Kasumi-1 (cell line): ENCODE results near the gene EPHA3.

Experiments used
- DNase-seq, 2 experiments: peaks; one replicate each; lab custom pipeline; 2025; lab: John Stamatoyannopoulos, UW

The EPHA3 gene

DNA sequence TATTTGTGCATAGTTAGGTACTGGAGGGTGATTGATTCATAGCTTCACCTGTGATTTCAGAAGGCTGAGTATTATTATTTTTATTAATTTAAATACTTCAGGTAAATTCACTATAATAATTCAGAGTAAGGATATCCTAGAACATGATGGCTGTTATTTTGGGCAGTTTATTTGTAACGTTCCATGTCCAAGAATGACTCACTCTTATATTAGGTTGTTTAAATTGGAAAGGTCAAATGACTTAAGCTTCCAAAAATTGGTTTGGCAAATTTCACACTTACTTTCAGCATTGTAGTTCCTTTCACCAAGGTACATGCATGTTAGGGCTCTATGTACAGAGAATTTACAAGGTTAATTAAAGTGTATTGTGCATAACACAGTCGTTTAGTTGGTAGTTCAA, 120.2 kb downstream of the EPHA3 start:
- no peak for DNase-seq

DNA sequence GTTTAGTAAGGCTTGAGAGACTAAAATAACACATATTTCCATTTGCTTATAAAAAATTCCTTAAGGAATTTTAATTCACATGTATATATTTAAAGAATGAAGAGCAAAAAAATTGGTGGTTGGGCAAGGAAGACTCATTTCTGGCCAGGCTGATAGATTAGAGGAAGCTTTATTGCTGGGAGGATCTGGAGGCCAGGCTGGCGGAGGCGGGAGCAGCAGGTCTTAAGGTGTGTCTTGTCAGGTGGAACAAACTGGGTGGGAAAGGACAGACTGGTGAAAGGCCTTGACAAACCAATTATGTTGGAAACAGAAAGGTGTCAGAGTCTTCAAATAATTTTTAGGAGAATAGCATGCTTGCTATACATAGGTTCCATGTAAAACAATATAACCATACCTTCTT, 124.7 kb downstream of the EPHA3 start:
- DNase-seq: no peak

DNA sequence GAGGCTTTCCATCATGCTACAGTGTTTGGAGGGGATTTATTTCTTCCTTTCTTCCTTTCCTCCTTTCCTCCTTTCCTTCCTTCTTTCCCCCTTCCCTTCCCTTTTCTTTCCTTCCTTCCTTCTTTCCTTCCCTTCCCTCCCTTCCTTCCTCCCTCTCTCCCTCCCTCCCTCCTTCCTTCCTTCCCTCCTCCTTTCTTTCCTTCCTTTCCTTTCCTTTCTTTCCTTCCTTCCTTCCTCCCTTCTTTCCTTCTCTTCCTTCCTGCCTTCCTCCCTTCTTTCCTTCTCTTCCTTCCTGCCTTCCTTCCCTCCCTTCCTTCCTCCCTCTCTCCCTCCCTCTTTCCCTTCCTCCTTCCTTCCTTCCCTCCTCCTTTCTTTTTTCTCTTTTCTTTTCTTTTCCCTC, 127.2 kb downstream of the EPHA3 start:
- DNase-seq: no peak

DNA sequence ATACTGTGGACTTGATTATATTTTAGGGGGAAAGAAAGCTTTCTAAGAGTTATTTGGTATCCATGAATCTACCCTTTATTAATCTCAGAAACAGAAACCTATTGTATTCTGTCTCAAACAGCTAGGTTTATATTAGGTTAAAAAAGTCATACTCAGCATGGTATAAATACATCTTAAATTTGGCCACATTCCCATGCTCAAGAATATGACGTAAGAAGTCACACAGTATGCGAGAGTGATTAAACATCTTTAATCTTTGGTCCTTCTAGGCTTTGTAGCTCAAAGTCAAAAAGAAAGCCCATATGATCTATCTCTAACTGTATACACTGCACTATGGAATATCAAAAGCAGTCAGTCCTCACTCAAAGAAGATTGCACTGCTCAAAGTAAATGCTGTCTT, 131.4 kb downstream of the EPHA3 start:
- DNase-seq: no peak

DNA sequence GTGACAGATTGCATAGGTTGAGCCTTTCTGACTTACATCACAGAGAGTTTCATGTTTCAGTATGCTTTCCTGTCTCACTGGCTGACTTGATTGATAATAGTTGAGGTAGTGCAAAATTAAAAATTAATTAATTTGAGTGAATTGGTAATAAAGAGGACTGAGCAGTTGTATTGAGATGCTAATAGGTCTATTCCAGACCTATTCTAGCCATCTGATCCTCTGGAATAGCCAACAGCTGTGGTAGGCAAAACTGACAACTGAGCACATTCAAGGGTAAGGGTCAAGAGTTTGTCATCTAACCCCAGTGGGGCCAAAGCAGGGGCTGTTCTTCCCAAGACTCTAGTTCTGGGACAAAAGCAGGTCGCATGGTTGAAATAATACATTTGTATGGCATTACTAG, 132.4 kb downstream of the EPHA3 start:
- DNase-seq: no peak

DNA sequence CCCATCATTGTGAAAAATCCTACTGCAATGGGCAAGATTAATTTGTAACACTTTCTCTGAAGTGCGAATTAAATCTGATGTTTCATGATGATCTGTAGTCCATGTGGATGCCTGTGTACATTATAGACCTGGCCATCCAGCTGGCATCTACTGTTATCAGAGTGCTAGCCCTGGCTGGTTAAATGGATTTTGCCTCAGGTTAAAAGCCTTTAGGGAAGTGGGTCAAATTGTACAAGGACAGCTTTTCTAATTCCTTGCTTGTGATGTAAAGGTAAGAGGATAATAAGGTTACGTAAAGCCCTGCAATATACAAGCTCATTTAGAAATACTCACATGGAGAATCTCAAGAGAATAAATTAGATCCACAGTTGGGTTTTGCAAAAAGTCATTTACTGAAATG, 138.2 kb downstream of the EPHA3 start:
- no peak for DNase-seq

DNA sequence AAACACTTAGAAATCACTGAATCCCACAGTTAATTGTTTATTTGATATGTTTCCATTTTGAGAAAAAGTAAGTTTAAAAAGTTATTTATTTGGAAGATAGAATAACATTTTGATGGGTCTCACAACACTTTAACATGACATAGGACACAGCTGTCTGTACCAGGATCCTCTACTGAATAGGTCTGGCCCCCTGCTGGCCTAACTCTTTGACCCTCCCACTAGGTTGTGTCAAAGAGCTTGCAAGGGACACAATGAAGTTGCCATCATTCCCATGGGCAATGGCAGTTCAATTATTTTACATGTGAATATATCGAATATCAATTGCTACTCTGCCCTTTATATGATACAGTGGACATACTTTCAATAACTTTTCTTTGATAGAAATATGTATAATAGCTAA, 138.9 kb downstream of the EPHA3 start:
- peak in 1 of 2 experiments; percentile 8 for DNase-seq

DNA sequence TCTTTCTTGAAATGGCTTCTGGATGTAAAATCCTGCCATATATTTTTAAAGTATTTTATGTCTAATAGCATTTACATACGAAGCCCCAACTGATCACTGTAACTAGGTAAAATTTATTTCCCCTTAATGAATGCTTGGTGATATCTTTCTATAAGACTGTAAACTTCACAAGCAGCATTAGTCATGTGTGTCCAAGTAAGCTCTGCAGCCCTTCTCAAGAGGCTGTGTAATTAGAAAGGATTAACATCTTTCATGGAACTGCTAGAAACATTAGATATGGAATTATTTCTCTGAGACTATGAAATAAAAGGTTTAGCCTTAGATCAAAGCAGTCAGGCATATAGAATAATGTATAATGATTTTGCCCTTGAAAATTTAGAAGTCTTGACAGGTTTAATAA, 143.3 kb downstream of the EPHA3 start:
- DNase-seq: no peak

DNA sequence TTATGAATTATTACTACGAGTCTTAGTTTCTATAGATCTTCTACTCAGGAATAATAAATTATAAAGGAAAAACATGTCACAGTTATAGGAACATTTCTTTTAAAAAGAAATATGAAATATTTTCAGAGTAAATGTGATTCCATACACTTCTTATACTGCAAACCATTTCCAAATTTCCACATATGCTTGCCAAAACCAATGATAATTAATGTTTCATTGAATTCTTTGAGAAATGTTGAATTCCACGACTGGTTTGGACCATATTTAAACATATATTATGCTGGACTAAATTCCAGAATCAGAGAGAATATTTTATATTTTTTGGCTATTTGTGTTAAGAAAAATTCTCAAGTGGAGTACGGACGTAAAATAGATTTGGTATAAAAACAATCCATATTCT, 144.6 kb downstream of the EPHA3 start:
- DNase-seq: no peak

DNA sequence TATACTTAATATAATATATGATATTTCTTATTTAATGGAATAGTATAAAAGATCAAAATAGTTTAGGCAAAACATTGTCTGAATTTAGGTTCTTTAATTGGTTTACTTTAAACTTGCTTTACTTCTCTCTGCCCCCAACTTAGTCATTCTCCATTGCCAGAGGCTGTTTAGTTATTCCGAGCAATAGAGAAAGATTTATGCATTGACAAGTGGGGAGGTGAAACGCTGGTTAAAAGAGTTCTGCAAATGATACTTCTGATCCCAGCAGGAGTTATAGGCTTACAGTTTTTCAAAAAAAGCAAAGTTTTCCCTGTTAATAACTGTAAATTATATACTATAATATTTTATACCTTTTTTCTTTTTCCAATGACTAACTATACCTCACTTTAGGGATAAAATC, 145.4 kb downstream of the EPHA3 start:
- no peak for DNase-seq

DNA sequence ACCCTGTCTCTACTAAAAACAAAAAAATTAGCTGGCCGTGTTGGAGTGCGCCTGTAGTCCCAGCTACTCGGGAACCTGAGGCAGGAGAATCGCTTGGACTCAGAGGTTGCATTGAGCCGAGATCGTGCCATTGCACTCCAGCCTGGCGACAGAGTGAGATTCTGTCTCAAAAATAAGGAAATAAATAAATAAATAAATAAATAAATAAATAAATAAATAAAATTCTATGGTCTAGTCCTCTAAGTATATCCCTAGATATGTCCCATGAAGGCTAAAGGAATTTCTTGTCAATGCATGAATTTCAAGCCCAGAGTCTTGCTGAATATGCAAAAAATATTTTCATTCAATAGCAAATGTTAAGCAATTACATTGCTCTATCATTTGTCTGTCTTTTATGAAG, 149.0 kb downstream of the EPHA3 start:
- DNase-seq: no peak

DNA sequence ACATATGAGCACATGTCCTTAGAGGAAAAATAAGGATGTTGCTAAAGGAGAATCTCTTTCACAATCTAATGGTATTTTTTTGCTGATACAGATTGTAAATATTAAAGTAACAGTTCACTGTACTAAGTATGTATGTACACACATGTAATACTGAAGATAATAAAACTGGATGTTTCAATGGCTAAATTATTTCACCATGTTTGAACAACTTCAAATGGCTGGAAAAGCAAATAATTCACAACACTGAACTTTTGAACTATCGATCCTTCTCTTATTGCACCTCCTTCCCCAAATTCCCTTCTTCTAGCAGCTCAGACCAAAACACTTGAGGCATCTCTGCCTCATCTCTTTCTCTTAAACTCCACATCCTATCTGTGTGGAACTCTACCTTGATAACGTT, 149.5 kb downstream of the EPHA3 start:
- no peak for DNase-seq

DNA sequence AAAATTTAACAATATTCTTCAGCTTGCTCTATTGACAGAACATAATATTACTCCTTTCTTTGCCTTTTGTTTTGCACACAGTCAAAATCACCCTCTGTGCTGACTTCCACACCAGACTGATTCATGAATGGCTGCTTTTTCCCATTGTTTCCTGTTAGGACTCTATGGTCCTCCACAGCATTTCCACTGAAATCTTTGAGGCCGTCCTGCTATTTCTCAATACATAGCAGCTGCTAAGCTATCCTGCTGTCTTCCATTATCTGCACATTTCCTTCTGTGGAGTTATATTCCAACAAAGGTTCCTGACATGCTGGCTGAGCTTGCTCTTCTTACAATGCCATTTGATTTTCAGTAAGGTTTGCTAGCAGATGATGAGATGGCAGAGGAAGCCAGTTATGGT, 153.3 kb downstream of the EPHA3 start:
- DNase-seq: no peak

DNA sequence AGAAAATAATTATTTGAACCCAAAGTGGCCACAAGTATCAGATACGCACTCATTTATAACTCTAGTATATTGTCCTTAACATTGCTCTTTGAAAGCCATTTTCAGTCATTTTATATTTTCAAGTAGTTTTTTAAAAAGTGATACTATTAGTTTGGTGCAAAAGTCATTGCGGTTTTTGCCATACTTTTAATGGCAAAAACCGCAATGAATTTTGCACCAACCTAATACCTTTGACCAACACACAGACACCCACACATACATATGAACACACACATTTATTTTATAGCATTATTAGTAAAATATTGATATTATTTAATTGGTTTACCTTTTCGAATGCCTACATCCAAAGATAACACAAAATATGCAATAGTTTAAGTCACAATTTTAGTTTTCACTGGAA, 154.3 kb downstream of the EPHA3 start:
- DNase-seq: no peak

DNA sequence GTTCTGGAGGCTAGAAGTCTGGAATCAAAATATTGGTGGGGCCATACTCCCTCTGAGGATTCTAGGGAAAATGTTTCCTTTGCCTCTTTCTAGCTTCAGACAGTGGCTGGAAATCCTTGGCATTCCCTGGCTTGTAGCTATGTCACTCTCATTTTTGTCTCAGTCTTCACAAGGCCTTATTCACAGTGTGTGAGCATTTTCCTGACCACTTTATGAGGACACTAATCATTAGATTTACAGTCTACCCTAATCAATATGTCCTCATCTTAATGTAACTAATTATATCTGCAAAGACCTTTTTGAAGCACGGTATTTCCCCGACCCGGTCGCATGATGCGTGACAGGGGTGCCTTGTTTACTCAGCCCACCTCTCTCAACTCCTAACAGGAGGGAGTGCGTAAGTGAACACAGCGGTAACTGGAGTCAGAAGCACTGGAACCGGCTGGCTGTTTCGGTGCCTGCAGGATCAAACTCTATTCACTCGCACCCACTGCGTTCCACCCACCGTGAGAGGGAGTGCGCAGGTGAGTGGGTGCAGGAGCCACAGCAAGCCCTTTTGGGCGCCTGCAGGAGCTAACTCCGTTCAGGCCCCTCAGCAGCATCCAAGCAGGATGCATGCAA, 155.0 kb downstream of the EPHA3 start:
- DNase-seq: no peak

DNA sequence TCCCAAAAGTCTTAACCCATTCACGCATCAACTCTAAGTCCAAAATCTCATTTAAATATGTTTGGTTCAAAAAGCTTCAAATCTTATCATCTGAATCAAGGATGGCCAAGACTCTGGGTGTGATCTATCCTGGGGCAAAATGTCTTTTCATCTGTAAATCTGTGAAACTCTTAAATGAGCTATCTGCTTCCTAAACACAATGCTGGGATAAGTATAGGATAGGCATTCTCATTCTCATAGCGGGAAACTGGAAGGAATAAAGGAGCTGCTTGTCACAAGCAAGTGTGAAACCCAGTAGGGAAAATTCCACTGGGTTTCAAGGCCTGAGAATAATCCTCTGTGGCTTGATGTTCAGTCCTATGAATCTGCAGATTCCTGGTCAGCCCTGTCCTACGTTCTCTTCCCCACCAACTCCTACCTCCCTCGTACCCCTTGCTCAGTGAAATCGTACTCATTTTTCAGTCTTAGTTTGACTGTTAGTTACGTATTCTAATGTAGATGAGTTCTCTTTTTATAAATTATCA, 156.7 kb downstream of the EPHA3 start:
- DNase-seq: no peak

DNA sequence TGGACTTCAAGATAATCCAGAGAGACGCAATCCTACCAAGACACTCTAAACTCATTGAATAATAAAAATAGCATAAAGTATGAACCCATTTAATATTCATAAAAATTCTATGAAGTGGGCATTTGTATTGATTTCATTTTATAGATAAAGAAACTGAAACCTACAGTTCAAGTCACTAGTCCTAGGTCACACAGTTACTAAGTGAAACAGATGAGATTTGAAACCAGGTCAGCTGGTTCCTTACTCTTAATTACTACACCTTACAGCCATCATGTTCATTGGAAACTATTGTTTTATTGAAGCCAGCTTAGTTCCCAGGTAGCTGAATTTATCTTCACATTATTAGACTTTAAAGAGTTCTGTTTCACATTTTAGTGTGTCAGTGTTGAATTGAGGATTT, 158.7 kb downstream of the EPHA3 start:
- no peak for DNase-seq

DNA sequence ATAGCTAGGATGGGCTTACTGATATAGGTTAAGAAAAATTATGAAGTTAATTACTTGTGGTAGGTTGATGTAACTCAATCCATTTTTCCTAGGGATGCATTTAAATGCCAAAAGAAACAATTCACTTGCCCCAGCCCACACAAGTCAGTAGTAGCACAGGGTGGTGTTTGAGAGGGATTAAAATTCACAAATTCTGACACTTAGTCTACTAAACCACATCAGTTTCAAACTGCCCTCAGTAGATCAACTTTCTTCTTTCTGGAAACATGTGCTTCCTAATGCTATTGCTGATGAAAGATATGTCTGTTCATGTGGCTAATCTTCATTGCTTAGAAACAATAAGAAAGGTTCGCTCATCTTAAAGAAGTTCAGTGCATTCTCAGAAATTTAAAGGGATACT, 160.6 kb downstream of the EPHA3 start:
- DNase-seq: no peak

DNA sequence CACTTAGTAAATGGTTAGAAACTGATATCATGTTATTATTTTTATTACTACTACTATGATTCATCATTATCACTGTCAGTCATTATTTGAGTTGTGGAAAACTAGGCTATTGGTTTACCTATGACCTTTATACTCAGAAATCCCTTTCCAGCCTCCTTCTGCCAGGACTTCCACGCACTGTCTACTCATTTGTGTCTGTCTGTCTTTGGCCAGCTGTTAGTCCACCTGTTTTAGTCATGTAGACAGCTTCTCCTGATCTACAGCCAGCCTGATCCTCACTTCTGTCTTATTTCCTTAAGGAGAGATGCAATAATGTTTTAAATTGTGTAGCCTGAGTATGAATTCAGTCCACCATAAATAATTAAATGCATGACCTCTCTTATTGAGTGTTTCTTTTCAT, 162.8 kb downstream of the EPHA3 start:
- no peak for DNase-seq

DNA sequence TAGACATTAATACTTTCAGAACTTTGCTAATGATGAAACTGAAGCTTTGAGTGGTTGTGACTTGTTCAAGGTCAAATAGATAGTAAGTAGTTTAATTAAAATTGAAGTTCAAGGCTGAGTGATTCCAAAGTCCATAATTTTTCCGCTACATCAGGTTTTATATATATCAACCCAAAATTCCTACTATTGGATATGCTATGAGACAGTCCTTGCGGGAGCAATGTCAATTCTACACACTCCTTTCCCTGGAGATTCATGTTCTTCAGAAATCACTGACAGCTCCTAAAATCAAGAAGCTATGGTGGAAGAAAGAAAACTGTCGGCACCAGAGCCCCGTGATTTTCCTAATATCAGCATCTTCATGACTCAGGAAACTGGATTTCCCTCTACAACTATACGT, 167.6 kb downstream of the EPHA3 start:
- no peak for DNase-seq

DNA sequence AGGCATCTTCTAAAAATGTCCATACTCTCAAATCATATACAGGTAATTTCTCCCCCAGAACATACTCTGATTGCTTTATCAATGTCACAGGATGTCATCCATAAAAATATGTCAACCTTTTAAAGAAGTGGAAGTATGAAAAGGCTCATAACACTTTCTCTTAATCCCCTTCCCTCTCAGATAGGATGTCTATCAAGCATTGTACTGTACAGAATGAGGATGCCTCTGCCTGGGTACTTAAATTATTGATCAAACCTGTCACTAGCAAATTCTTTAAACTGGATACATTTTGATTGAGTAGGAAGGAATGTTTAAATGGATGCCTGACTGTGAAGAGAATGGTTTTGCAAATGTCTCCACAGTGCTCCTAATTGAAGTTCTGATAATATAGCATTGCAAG, 168.7 kb downstream of the EPHA3 start:
- no peak for DNase-seq

DNA sequence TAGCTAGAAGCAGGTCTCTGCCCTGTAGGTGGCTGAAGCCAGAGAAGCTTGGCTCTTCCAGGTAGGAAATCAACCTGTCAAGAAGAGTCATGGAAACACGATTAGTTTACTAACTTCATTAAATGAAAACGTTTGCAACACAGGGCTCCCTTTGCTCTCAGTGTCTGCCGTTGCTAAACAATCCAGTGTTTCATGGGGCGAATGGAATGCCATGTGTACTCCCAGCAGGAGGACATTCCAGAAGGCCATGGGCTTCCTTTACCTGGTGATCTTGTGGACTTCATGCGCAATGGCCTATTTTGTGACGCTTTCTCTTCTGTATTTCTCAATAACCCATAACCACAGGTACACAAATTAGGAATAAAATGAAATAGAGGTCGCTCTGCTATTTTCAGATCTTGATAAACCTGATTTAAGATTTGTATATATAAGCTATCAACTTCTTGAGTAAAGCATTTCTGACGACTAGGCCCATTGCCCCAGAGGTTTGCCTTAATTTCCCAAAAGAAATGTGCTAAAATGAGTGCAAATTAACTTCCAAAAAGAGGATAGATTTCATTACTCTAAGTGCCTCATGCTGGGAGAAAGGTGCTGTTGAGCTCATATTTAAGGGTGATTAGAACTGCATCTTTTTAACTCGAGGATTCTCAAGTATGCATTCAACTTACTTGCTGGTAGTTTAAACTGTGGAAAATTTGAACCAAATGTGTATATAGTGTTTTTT, 171.0 kb downstream of the EPHA3 start:
- no peak for DNase-seq

DNA sequence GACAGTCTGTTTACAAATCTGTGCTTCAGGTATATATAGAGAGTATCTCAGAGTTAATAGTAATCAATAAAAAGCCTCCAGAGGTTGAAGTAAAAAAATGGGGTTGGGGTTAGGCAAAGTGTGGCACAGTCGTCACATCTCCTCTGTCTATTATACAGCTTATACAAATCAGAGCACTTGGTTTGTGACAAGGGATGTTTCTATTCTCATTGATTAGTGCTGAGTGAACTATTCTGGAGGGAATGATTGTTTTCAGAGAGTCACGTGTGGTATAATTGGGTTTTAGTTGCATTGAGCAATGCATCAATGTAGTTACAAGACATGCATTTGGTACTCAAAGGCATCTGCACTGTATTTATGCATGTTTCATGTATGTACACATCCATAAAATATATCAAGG, 172.9 kb downstream of the EPHA3 start:
- no peak for DNase-seq

DNA sequence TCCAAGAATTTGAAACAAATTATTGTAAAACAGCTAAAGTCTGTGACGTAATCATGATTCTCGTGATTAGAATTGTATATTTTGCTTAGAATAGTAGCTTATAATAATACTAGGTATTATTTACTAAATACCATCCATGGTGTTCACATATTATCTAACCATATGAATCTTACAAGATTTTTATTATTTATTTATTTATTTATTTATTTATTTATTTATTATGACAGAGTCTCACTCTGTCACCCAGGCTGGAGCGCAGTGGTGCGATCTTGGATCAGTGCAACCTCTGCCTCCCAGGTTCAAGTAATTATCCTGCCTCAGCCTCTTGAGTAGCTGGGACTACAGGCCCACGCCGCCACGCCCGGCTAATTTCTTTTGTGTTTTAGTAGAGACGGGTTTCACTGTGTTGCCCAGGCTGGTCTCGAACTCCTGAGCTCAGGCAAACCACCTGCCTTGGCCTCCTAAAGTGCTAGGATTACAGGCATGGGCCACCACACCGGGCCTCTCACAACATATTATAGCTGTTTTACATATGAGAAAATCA, 173.5 kb downstream of the EPHA3 start:
- DNase-seq: no peak
